GM13976 (cell line): ENCODE measurements around the gene ASB10.
A peak's percentile ranks its signal among the peaks of the same experiment; 100 is the strongest.

ENCODE experiments used
- DNase-seq: peaks from one replicate; pipeline ENCODE4 v3.0.0; 2012; ENCODE audit warnings: low spot score
- CTCF ChIP-seq: IDR thresholded peaks from 2 replicates; pipeline ENCODE4 v1.5.1; 2012; ENCODE audit warnings: borderline replicate concordance, mild to moderate bottlenecking; ENCODE audit not compliant: insufficient read depth; ENCODE audit errors: extremely low read depth, missing control alignments, control extremely low read depth
- in situ Hi-C: fragments of 300-500 bp; cut with MboI; formaldehyde crosslinking; loops from one replicate; pipeline ENCODE4 v1.12.0; 2022; ENCODE audit warnings: low sequenced_read_pairs, mixed read lengths, inconsistent platforms; ENCODE audit not compliant: unreplicated experiment

ASB10 gene

GRCh38 chr7:151186640-151187408 is at the start of gene ASB10:
TSS of gene ASB10 (minus strand) at chr7:151187250. CDS start at chr7:151187130, 120 bp downstream.
- DNase-seq, result no peak
- in situ Hi-C loops, result no loop called here
- TF ChIP-seq CTCF, result no peak

GRCh38 chr7:151236406-151236805 is 49.4 kb upstream of the ASB10 start:
- in situ Hi-C loops, result no loop called here
- no peak for DNase-seq
- no peak for TF ChIP-seq CTCF

GRCh38 chr7:151235091-151235787 is 48.2 kb upstream of the ASB10 start:
- TF ChIP-seq CTCF, result no peak
- in situ Hi-C loops, result no loop called here
- no peak for DNase-seq

- TF ChIP-seq CTCF, result no peak
Measured at GRCh38 chr7:151233804-151234203, 46.8 kb upstream of the ASB10 start.

GRCh38 chr7:151232917-151233701 is 46.1 kb upstream of the ASB10 start:
- peak; percentile 75 for DNase-seq
- no peak for TF ChIP-seq CTCF
- in situ Hi-C loops, result no loop called here

More at GRCh38 chr7:151233804-151234203, 46.8 kb upstream of the ASB10 start:
- DNase-seq, result no peak
- in situ Hi-C loops, result no loop called here
